ENCODE data around the gene ANKRD40CL.

The ANKRD40CL gene

DNA sequence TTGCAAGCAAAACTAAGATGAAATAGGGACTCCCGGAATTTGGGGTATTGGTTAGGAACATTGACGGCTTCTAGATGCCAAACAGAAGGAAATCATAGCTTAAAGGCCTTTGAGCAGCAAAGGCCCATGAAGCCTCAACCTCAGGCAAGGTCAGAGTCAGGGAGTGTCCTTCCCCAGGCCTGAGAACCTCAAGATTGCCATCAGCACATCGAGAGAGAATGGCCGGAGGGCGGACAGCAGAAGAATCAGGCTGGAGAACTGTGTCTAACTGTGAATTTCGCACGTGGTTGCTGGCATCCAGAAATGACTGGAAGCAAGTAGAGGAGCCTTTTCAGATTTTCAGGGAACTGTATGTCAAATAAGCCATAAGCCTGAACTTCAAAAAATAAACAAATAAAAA, 24.8 kb upstream of the ANKRD40CL start:
- H3K27ac ChIP-seq (ENCODE audit: insufficient read depth, low read length, poor library complexity, severe bottlenecking), result no peak overlapping the region
- H3K4me1 ChIP-seq (ENCODE audit: control insufficient read depth, insufficient read depth, low read length, poor library complexity, severe bottlenecking), result no peaks in the 10 kb centered on the region
- no peaks in the 10 kb centered on the region for H3K27me3 ChIP-seq (replicated peaks; ENCODE audit: control insufficient read depth, insufficient read depth, low read length, poor library complexity, severe bottlenecking)
- no peak overlapping the region for H3K4me3 ChIP-seq (ENCODE audit: insufficient read depth, low read depth, low read length, poor library complexity, severe bottlenecking)
- H3K36me3 ChIP-seq (ENCODE audit: control insufficient read depth, insufficient read depth, low read length), result no peaks in the 10 kb centered on the region
- DNase-seq, result no peak
- no peaks in the 10 kb centered on the region for H3K9me3 ChIP-seq (ENCODE audit: control insufficient read depth, low read length)

- DNase-seq, result no peak
- H3K4me1 ChIP-seq (ENCODE audit: control insufficient read depth, insufficient read depth, low read length, poor library complexity, severe bottlenecking), result no peaks in the 10 kb centered on the region
Observed at GRCh38 chr17:50790618-50791017, 23.3 kb upstream of the ANKRD40CL start.

DNA sequence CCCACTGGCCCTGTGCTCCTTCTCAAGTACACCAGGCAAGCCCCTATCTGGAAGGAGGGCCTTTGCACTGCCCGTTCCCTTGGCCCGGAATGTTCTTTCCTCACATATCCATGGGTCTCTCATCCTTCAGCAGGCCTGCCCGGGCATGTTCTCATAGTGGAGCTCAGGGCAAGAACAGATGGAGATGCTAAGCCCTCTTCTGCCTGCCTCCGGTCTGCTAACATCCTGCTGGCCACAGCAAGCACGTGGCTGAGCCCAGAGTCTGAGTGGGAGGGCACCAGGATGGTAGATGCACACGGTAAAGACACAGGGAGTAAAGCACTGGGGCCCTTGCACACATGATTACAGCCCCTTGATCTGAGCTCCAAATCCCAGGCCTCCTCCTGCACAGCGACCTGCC, 19.8 kb upstream of the ANKRD40CL start:
- Histone ChIP-seq H3K36me3 (ENCODE audit: control insufficient read depth, insufficient read depth, low read length) (no peaks in the 10 kb centered on the region), H3K4me3 (ENCODE audit: insufficient read depth, low read depth, low read length, poor library complexity, severe bottlenecking) (no peak overlapping the region), H3K27me3 (replicated peaks; ENCODE audit: control insufficient read depth, insufficient read depth, low read length, poor library complexity, severe bottlenecking) (no peaks in the 10 kb centered on the region), H3K4me1 (ENCODE audit: control insufficient read depth, insufficient read depth, low read length, poor library complexity, severe bottlenecking) (no peaks in the 10 kb centered on the region), H3K27ac (ENCODE audit: insufficient read depth, low read length, poor library complexity, severe bottlenecking) (no peak overlapping the region), H3K9me3 (ENCODE audit: control insufficient read depth, low read length) (no peaks in the 10 kb centered on the region)
- no peak for DNase-seq

More at GRCh38 chr17:50790618-50791017, 23.3 kb upstream of the ANKRD40CL start:
- H3K36me3 ChIP-seq (ENCODE audit: control insufficient read depth, insufficient read depth, low read length), result no peaks in the 10 kb centered on the region
- H3K9me3 ChIP-seq (ENCODE audit: control insufficient read depth, low read length), result no peaks in the 10 kb centered on the region
- no peak overlapping the region for H3K27ac ChIP-seq (ENCODE audit: insufficient read depth, low read length, poor library complexity, severe bottlenecking)
- H3K4me3 ChIP-seq (ENCODE audit: insufficient read depth, low read depth, low read length, poor library complexity, severe bottlenecking), result no peak overlapping the region
- no peaks in the 10 kb centered on the region for H3K27me3 ChIP-seq (replicated peaks; ENCODE audit: control insufficient read depth, insufficient read depth, low read length, poor library complexity, severe bottlenecking)

- H3K4me1 ChIP-seq (ENCODE audit: control insufficient read depth, insufficient read depth, low read length, poor library complexity, severe bottlenecking), result no peaks in the 10 kb centered on the region
- no peaks in the 10 kb centered on the region for H3K9me3 ChIP-seq (ENCODE audit: control insufficient read depth, low read length)
- no peaks in the 10 kb centered on the region for H3K27me3 ChIP-seq (replicated peaks; ENCODE audit: control insufficient read depth, insufficient read depth, low read length, poor library complexity, severe bottlenecking)
- no peaks in the 10 kb centered on the region for H3K36me3 ChIP-seq (ENCODE audit: control insufficient read depth, insufficient read depth, low read length)
- DNase-seq, result no peak
- no peak overlapping the region for H3K27ac ChIP-seq (ENCODE audit: insufficient read depth, low read length, poor library complexity, severe bottlenecking)
- no peak overlapping the region for H3K4me3 ChIP-seq (ENCODE audit: insufficient read depth, low read depth, low read length, poor library complexity, severe bottlenecking)
Observed at GRCh38 chr17:50785946-50786570, 18.7 kb upstream of the ANKRD40CL start.

- peaks cover 4% of the 10 kb centered on the region for H3K4me1 ChIP-seq (ENCODE audit: control insufficient read depth, insufficient read depth, low read length, poor library complexity, severe bottlenecking)
- no peak for DNase-seq
- H3K27ac ChIP-seq (ENCODE audit: insufficient read depth, low read length, poor library complexity, severe bottlenecking), result no peak overlapping the region
- H3K9me3 ChIP-seq (ENCODE audit: control insufficient read depth, low read length), result no peaks in the 10 kb centered on the region
- H3K27me3 ChIP-seq (replicated peaks; ENCODE audit: control insufficient read depth, insufficient read depth, low read length, poor library complexity, severe bottlenecking), result no peaks in the 10 kb centered on the region
- no peak overlapping the region for H3K4me3 ChIP-seq (ENCODE audit: insufficient read depth, low read depth, low read length, poor library complexity, severe bottlenecking)
- H3K36me3 ChIP-seq (ENCODE audit: control insufficient read depth, insufficient read depth, low read length), result no peaks in the 10 kb centered on the region
Observed at GRCh38 chr17:50785126-50785525, 17.8 kb upstream of the ANKRD40CL start.

DNA sequence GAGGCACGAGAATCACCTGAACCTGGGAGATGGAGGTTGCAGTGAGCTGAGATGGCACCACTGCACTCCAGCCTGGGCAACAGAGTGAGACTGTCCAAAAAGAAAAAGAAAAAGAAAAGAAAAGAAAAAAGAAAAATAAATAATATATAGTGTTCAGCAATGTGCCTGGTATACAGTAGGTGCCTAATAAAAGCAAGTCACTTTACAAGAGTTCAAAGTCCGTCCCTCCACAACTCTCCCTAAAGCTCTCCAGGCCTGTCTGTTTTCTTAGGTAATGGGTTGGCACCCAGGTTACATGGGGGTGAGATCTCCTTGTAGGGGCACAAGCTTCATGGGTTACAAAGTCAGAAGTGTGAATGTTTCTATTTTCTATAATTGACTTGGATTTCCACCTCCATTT, 16.6 kb upstream of the ANKRD40CL start:
- no peaks in the 10 kb centered on the region for H3K36me3 ChIP-seq (ENCODE audit: control insufficient read depth, insufficient read depth, low read length)
- DNase-seq, result no peak
- no peak overlapping the region for H3K27ac ChIP-seq (ENCODE audit: insufficient read depth, low read length, poor library complexity, severe bottlenecking)

DNA sequence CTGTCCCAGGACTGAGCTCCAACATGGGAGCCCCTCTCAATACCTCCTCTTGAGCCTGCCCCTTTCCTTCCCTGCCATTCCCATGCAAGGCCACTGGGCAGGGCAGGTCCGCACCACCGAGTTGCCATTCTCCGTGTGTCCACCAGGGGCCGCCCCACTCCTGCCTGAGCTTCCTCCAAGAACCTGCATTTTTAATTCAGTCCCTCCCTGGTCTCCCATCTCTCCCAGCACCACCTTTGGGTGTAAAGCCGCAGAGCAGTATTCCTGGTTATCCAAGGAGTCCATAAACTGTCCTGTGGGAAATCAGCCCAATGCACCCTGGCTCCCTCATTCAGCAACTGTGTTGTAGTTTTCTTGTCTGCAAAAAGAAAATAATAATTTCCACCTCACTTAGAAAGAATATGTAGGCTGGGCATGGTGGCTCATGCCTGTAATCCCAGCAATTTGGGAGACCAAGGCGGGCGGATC, 15.9 kb upstream of the ANKRD40CL start:
- Histone ChIP-seq H3K9me3 (ENCODE audit: control insufficient read depth, low read length) (no peaks in the 10 kb centered on the region), H3K4me3 (ENCODE audit: insufficient read depth, low read depth, low read length, poor library complexity, severe bottlenecking) (no peak overlapping the region), H3K36me3 (ENCODE audit: control insufficient read depth, insufficient read depth, low read length) (no peaks in the 10 kb centered on the region), H3K4me1 (ENCODE audit: control insufficient read depth, insufficient read depth, low read length, poor library complexity, severe bottlenecking) (peaks cover 8% of the 10 kb centered on the region), H3K27me3 (replicated peaks; ENCODE audit: control insufficient read depth, insufficient read depth, low read length, poor library complexity, severe bottlenecking) (no peaks in the 10 kb centered on the region), H3K27ac (ENCODE audit: insufficient read depth, low read length, poor library complexity, severe bottlenecking) (no peak overlapping the region)
- peak; percentile 56 to 68 (median 57) for DNase-seq

More for the DNA sequence above, 16.6 kb upstream of the ANKRD40CL start:
- Histone ChIP-seq H3K4me1 (ENCODE audit: control insufficient read depth, insufficient read depth, low read length, poor library complexity, severe bottlenecking) (peaks cover 8% of the 10 kb centered on the region), H3K9me3 (ENCODE audit: control insufficient read depth, low read length) (no peaks in the 10 kb centered on the region), H3K27me3 (replicated peaks; ENCODE audit: control insufficient read depth, insufficient read depth, low read length, poor library complexity, severe bottlenecking) (no peaks in the 10 kb centered on the region), H3K4me3 (ENCODE audit: insufficient read depth, low read depth, low read length, poor library complexity, severe bottlenecking) (no peak overlapping the region)

DNA sequence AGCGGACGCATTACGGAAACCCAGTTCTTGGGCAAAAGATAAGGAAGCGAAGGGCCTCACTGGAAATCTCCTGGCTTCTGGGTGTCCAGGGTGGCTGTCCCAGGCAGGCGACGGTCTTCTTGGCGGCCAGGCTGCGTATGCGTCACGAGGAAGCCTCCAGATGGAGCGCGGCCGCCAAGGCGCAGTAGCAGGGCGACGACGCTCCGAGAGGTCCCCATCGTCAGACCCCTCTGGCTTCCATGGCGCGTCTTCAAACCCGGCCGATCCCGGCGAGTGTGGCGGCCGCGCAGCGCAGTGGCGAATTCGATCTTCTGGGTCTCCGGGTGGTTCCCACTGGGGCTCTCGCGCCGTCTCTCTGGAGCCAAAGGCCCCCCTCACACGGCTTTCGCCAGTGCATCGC, 13.8 kb upstream of the ANKRD40CL start:
- H3K9me3 ChIP-seq (ENCODE audit: control insufficient read depth, low read length), result no peaks in the 10 kb centered on the region
- peak overlapping the region; percentile 20 for H3K4me3 ChIP-seq (ENCODE audit: insufficient read depth, low read depth, low read length, poor library complexity, severe bottlenecking)
- H3K27ac ChIP-seq (ENCODE audit: insufficient read depth, low read length, poor library complexity, severe bottlenecking), result no peak overlapping the region
- no peaks in the 10 kb centered on the region for H3K27me3 ChIP-seq (replicated peaks; ENCODE audit: control insufficient read depth, insufficient read depth, low read length, poor library complexity, severe bottlenecking)
- peaks cover 8% of the 10 kb centered on the region for H3K4me1 ChIP-seq (ENCODE audit: control insufficient read depth, insufficient read depth, low read length, poor library complexity, severe bottlenecking)
- no peak for DNase-seq
- no peaks in the 10 kb centered on the region for H3K36me3 ChIP-seq (ENCODE audit: control insufficient read depth, insufficient read depth, low read length)

GRCh38 chr17:50779747-50780353, 12.5 kb upstream of the ANKRD40CL start:
- Histone ChIP-seq H3K4me3 (ENCODE audit: insufficient read depth, low read depth, low read length, poor library complexity, severe bottlenecking) (no peak overlapping the region), H3K36me3 (ENCODE audit: control insufficient read depth, insufficient read depth, low read length) (no peaks in the 10 kb centered on the region), H3K4me1 (ENCODE audit: control insufficient read depth, insufficient read depth, low read length, poor library complexity, severe bottlenecking) (peaks cover 8% of the 10 kb centered on the region), H3K9me3 (ENCODE audit: control insufficient read depth, low read length) (no peaks in the 10 kb centered on the region), H3K27ac (ENCODE audit: insufficient read depth, low read length, poor library complexity, severe bottlenecking) (peak overlapping the region; percentile 15), H3K27me3 (replicated peaks; ENCODE audit: control insufficient read depth, insufficient read depth, low read length, poor library complexity, severe bottlenecking) (no peaks in the 10 kb centered on the region)
- DNase-seq, result peak; percentile 46 to 62 (median 60)

- no peak for DNase-seq
- Histone ChIP-seq H3K27me3 (replicated peaks; ENCODE audit: control insufficient read depth, insufficient read depth, low read length, poor library complexity, severe bottlenecking) (no peaks in the 10 kb centered on the region), H3K4me1 (ENCODE audit: control insufficient read depth, insufficient read depth, low read length, poor library complexity, severe bottlenecking) (peaks cover 8% of the 10 kb centered on the region), H3K36me3 (ENCODE audit: control insufficient read depth, insufficient read depth, low read length) (no peaks in the 10 kb centered on the region), H3K4me3 (ENCODE audit: insufficient read depth, low read depth, low read length, poor library complexity, severe bottlenecking) (no peak overlapping the region), H3K27ac (ENCODE audit: insufficient read depth, low read length, poor library complexity, severe bottlenecking) (no peak overlapping the region), H3K9me3 (ENCODE audit: control insufficient read depth, low read length) (no peaks in the 10 kb centered on the region)
Observed at GRCh38 chr17:50778988-50779387, 11.7 kb upstream of the ANKRD40CL start.

Measured in effector memory CD4-positive, alpha-beta T cell (primary cell).